ENCODE results near the gene SDK2. TPM values are rescaled to one million over a fixed set of nuclear protein-coding genes. Genes with fewer than 3 reads are reported as not detected.
A peak's percentile ranks its signal among the peaks of the same experiment; 100 is the strongest.
"Not testable (repeated sequence)": the region's sequence is repeated elsewhere in the genome, so short reads cannot be mapped to it uniquely, and the experiment has no call there.

The SDK2 gene
- total RNA-seq, 1 donor: 17.2 TPM

GRCh38 chr17:73492125-73492820 is 152.0 kb downstream of the SDK2 start:
- no peak for DNase-seq (ENCODE audit: low read depth in 2 of 3, low spot score in 2 of 3)

GRCh38 chr17:73491648-73492047 is 152.6 kb downstream of the SDK2 start:
- DNase-seq (ENCODE audit: low read depth in 2 of 3, low spot score in 2 of 3): no peak

- DNase-seq (ENCODE audit: low read depth in 2 of 3, low spot score in 2 of 3): no peak
Measured at GRCh38 chr17:73490851-73491250, 153.4 kb downstream of the SDK2 start.

- DNase-seq (ENCODE audit: low read depth in 2 of 3, low spot score in 2 of 3): no peak
Measured at GRCh38 chr17:73489991-73490390, 154.3 kb downstream of the SDK2 start.

- no peak for DNase-seq (ENCODE audit: low read depth in 2 of 3, low spot score in 2 of 3)
Measured at GRCh38 chr17:73489333-73489732, 154.9 kb downstream of the SDK2 start.

- peak in 1 of 3 donors; percentile 50 for DNase-seq (ENCODE audit: low read depth in 2 of 3, low spot score in 2 of 3)
Measured at GRCh38 chr17:73485130-73485529, 159.1 kb downstream of the SDK2 start.

- no peak for DNase-seq (ENCODE audit: low read depth in 2 of 3, low spot score in 2 of 3)
Measured at GRCh38 chr17:73482894-73483293, 161.4 kb downstream of the SDK2 start.

- DNase-seq (ENCODE audit: low read depth in 2 of 3, low spot score in 2 of 3): peak in 2 of 3 donors; percentile 80 to 95
Measured at GRCh38 chr17:73482251-73482716, 162.0 kb downstream of the SDK2 start.

GRCh38 chr17:73481676-73482075 is 162.6 kb downstream of the SDK2 start:
- DNase-seq (ENCODE audit: low read depth in 2 of 3, low spot score in 2 of 3): peak in 2 of 3 donors; percentile 25 to 81

GRCh38 chr17:73480740-73481139 is 163.5 kb downstream of the SDK2 start:
- peak in 2 of 3 donors; percentile 12 to 32 for DNase-seq (ENCODE audit: low read depth in 2 of 3, low spot score in 2 of 3)

- DNase-seq (ENCODE audit: low read depth in 2 of 3, low spot score in 2 of 3): no peak
Measured at GRCh38 chr17:73478768-73479424, 165.3 kb downstream of the SDK2 start.

- no peak for DNase-seq (ENCODE audit: low read depth in 2 of 3, low spot score in 2 of 3)
Measured at GRCh38 chr17:73478334-73478733, 165.9 kb downstream of the SDK2 start.

GRCh38 chr17:73476890-73477350 is 167.3 kb downstream of the SDK2 start:
- no peak for DNase-seq (ENCODE audit: low read depth in 2 of 3, low spot score in 2 of 3)

GRCh38 chr17:73474370-73474988 is 169.8 kb downstream of the SDK2 start:
- peak in 2 of 3 donors; percentile 93 to 96 for DNase-seq (ENCODE audit: low read depth in 2 of 3, low spot score in 2 of 3)

GRCh38 chr17:73472715-73473114 is 171.5 kb downstream of the SDK2 start:
- not testable (repeated sequence) for DNase-seq (ENCODE audit: low read depth in 2 of 3, low spot score in 2 of 3)

- no peak for DNase-seq (ENCODE audit: low read depth in 2 of 3, low spot score in 2 of 3)
Measured at GRCh38 chr17:73471924-73472323, 172.3 kb downstream of the SDK2 start.

- no peak for DNase-seq (ENCODE audit: low read depth in 2 of 3, low spot score in 2 of 3)
Measured at GRCh38 chr17:73470316-73470826, 173.9 kb downstream of the SDK2 start.

- no peak for DNase-seq (ENCODE audit: low read depth in 2 of 3, low spot score in 2 of 3)
Measured at GRCh38 chr17:73469311-73469710, 174.9 kb downstream of the SDK2 start.

- DNase-seq (ENCODE audit: low read depth in 2 of 3, low spot score in 2 of 3): no peak
Measured at GRCh38 chr17:73468221-73468620, 176.0 kb downstream of the SDK2 start.

- no peak for DNase-seq (ENCODE audit: low read depth in 2 of 3, low spot score in 2 of 3)
Measured at GRCh38 chr17:73467651-73468050, 176.6 kb downstream of the SDK2 start.

GRCh38 chr17:73466704-73467433 is 177.4 kb downstream of the SDK2 start:
- no peak for DNase-seq (ENCODE audit: low read depth in 2 of 3, low spot score in 2 of 3)
